Gastroesophageal sphincter (tissue), 4 donors: ENCODE data around the gene TAPBP. TPM values are rescaled to one million over a fixed set of nuclear protein-coding genes. Genes with fewer than 3 reads are reported as not detected.
A peak's percentile ranks its signal among the peaks of the same experiment; 100 is the strongest.
"Not testable (repeated sequence)": the region's sequence is repeated elsewhere in the genome, so short reads cannot be mapped to it uniquely, and the experiment has no call there.

ENCODE experiments used
- ATAC-seq: fragments of 150-250 bp; one replicate; pipeline ENCODE4 v1.9.1; 2016; ENCODE audit warnings: mild to moderate bottlenecking, moderate library complexity
- H3K27ac ChIP-seq, 4 donors: fragments of 200-600 bp; sonication (generic) in 3 of 4; 1 replicate in 3 of 4; 2 replicates in 1 of 4; pipeline ENCODE4 v1.5.1; 2016 to 2019
- H3K27me3 ChIP-seq: fragments of 200-600 bp; sonication (generic); one replicate; pipeline ENCODE4 v1.5.1; 2019
- H3K36me3 ChIP-seq, 2 donors: fragments of 200-600 bp; sonication (generic); one replicate each; pipeline ENCODE4 v1.5.1; 2019; ENCODE audit warnings: control low read depth in 1 of 2
- H3K4me1 ChIP-seq, 3 donors: fragments of 200-600 bp; sonication (generic); 1 replicate in 2 of 3; 2 replicates in 1 of 3; pipeline ENCODE4 v1.5.1; 2016 to 2019; ENCODE audit warnings: control low read depth in 2 of 3
- H3K4me3 ChIP-seq, 2 donors: fragments of 200-600 bp; sonication (generic); one replicate each; pipeline ENCODE4 v1.5.1; 2019; ENCODE audit warnings: mild to moderate bottlenecking in 1 of 2, moderate library complexity in 1 of 2
- H3K9me3 ChIP-seq, 3 donors: fragments of 200-600 bp; sonication (generic); one replicate each; pipeline ENCODE4 v1.5.1; 2017 to 2019; ENCODE audit warnings: control low read depth in 2 of 3
- CTCF ChIP-seq, 4 experiments: fragments of 200-600 bp in 2 of 4; fragments of 450-650 bp in 2 of 4; sonication (generic) in 1 of 4; IDR thresholded peaks; one replicate each; pipeline ENCODE4 v1.5.1; 2017 to 2019; ENCODE audit warnings: antibody characterized with exemption in 4 of 4, mild to moderate bottlenecking in 2 of 4, moderate library complexity in 2 of 4
- EP300 ChIP-seq: sonication (generic); formaldehyde crosslinking; IDR thresholded peaks from one replicate; pipeline ENCODE4 v1.6.1; 2017; ENCODE audit warnings: antibody characterized with exemption, mild to moderate bottlenecking
- POLR2A ChIP-seq, 2 donors: fragments of 450-650 bp; IDR thresholded peaks; one replicate each; pipeline ENCODE4 v1.6.1; 2017; ENCODE audit warnings: antibody characterized with exemption in 2 of 2, mild to moderate bottlenecking in 2 of 2, moderate library complexity in 1 of 2
- POLR2AphosphoS5 ChIP-seq: sonication (generic); formaldehyde crosslinking; IDR thresholded peaks from one replicate; pipeline ENCODE4 v1.6.1; 2017; ENCODE audit warnings: antibody characterized with exemption
- WGBS, 2 donors: methylation state at CpG; one replicate each; pipeline ENCODE4 v1.1.5; 2018; ENCODE audit warnings: low coverage in 1 of 2; 5-methylcytosine and 5-hydroxymethylcytosine counted together
- total RNA-seq, 4 donors: library from RNA; depleted of rRNA; stranded (reverse); fragments of >200 nt; gene quantifications; one replicate each; pipeline ENCODE4 v1.1.0, GENCODE V29; 2016

The TAPBP gene
- total RNA-seq, 4 donors from 2014 or later = 62.9 to 136 (median 69.2) TPM

- 34 to 35% methylated on average over 4 to 7 of the region's 21 CpGs for WGBS, 2 donors
- TF ChIP-seq POLR2AphosphoS5 = no peak
- no peak for TF ChIP-seq POLR2A (IDR thresholded peaks at IDR 0.05)
- no peak for TF ChIP-seq EP300
- TF ChIP-seq CTCF (IDR thresholded peaks at IDR 0.05) = no peak
- peaks cover 3 to 35% (median 14%) of the 10 kb centered on the region in 3 donors for H3K4me1 ChIP-seq
- peaks cover 0 to 75% of the 10 kb centered on the region in 2 donors for H3K36me3 ChIP-seq
- H3K4me3 ChIP-seq = peak overlapping the region; percentile 64 to 69
- H3K27ac ChIP-seq = peak overlapping the region; percentile 3 to 86 (median 82)
- H3K27me3 ChIP-seq = no peaks in the 10 kb centered on the region
- no peaks in the 10 kb centered on the region for H3K9me3 ChIP-seq
- ATAC-seq = peak; percentile 3
Measured at GRCh38 chr6:33288141-33288920, 25.5 kb downstream of the TAPBP start.

- Histone ChIP-seq H3K4me1 (peaks cover 3 to 35% (median 14%) of the 10 kb centered on the region in 3 donors), H3K4me3 (peak overlapping the region in 1 of 2 donors; percentile 69), H3K27me3 (no peaks in the 10 kb centered on the region), H3K27ac (no peak overlapping the region), H3K36me3 (peaks cover 0 to 75% of the 10 kb centered on the region in 2 donors), H3K9me3 (no peaks in the 10 kb centered on the region)
- ATAC-seq = no peak
- no peak for TF ChIP-seq POLR2A (IDR thresholded peaks at IDR 0.05)
- TF ChIP-seq EP300 = no peak
- no peak for TF ChIP-seq CTCF (IDR thresholded peaks at IDR 0.05)
- TF ChIP-seq POLR2AphosphoS5 = no peak
- 87 to 89% methylated on average over 12 to 14 of the region's 22 CpGs for WGBS, 2 donors
Measured at GRCh38 chr6:33286946-33287914, 26.6 kb downstream of the TAPBP start.

- not testable (repeated sequence) for H3K4me3 ChIP-seq, H3K9me3 ChIP-seq, H3K27ac ChIP-seq, H3K27me3 ChIP-seq, ATAC-seq
- Histone ChIP-seq H3K4me1 (peaks cover 3 to 24% (median 10%) of the 10 kb centered on the region in 3 donors), H3K36me3 (peaks cover 0 to 76% of the 10 kb centered on the region in 2 donors)
- WGBS, 2 donors = 83% methylated on average over 4 of the region's 4 CpGs; no CpG with 5 or more reads in 1 of the 2 donors
Measured at GRCh38 chr6:33285214-33285613, 28.7 kb downstream of the TAPBP start.

GRCh38 chr6:33280539-33280938 lies 33.3 kb downstream of the TAPBP start:
- Histone ChIP-seq H3K9me3 (no peaks in the 10 kb centered on the region), H3K27me3 (no peaks in the 10 kb centered on the region), H3K4me3 (no peak overlapping the region), H3K4me1 (peaks cover 0 to 41% (median 20%) of the 10 kb centered on the region in 3 donors), H3K36me3 (peaks cover 0 to 80% of the 10 kb centered on the region in 2 donors), H3K27ac (peak overlapping the region in 2 of 4 donors; percentile 12 to 17)
- no CpG with 5 or more reads among the region's 6 CpGs for WGBS, 2 donors
- ATAC-seq = no peak
- no peak for TF ChIP-seq POLR2AphosphoS5
- no peak for TF ChIP-seq POLR2A (IDR thresholded peaks at IDR 0.05)
- no peak for TF ChIP-seq CTCF (IDR thresholded peaks at IDR 0.05)
- no peak for TF ChIP-seq EP300

- Histone ChIP-seq H3K9me3 (no peaks in the 10 kb centered on the region), H3K4me3 (no peak overlapping the region), H3K36me3 (peaks cover 0 to 80% of the 10 kb centered on the region in 2 donors), H3K27ac (peak overlapping the region in 2 of 4 donors; percentile 12 to 17), H3K4me1 (peaks cover 0 to 46% (median 20%) of the 10 kb centered on the region in 3 donors), H3K27me3 (no peaks in the 10 kb centered on the region)
- no peak for ATAC-seq
- WGBS, 2 donors = no CpG with 5 or more reads among the region's 5 CpGs
- TF ChIP-seq CTCF (IDR thresholded peaks at IDR 0.05) (peak in 3 of 4 experiments; percentile 38 to 50 (median 40)), POLR2AphosphoS5 (no peak)
Measured at GRCh38 chr6:33279971-33280511, 33.8 kb downstream of the TAPBP start.
